ENCODE results near the gene HEATR5B.
"Not testable (repeated sequence)": the region's sequence is repeated elsewhere in the genome, so short reads cannot be mapped to it uniquely, and the experiment has no call there.

The HEATR5B gene

GRCh38 chr2:37013315-37013641, 70.9 kb downstream of the HEATR5B start:
- H3K27ac ChIP-seq: no peak overlapping the region

DNA sequence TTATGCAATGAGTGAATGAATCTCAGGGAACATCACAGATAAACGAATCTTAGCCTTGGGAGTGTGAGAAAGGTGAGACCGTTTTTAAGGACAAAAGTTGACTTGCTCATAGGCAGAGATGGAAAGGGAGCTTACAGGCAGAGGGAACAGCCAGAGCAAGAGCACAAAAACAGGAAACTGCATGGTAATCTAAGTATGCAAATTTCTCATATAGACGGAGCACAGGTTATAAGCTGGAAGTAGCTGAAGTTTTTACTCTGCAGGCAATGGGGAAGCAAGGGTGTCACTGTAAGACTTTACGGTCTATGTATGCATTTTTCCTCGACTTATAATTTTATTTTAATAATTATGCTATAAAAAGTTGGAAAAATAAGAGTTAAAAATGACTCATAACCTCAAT, 73.0 kb downstream of the HEATR5B start:
- Histone ChIP-seq H3K9ac (ENCODE audit: insufficient read length) (no peak overlapping the region), H3K36me3 (ENCODE audit: insufficient read depth, low read length) (peaks cover 12% of the 10 kb centered on the region), H3K4me3 (no peak overlapping the region), H3K27ac (no peak overlapping the region), H3K9me3 (ENCODE audit: low read depth, low read length) (no peaks in the 10 kb centered on the region)
- no peak for TF ChIP-seq FOXP2 (optimal IDR thresholded peaks at IDR 0.05; ENCODE audit: control extremely low read depth, extremely low read length, insufficient read depth)
- no peak for TF ChIP-seq POLR2AphosphoS5 (IDR thresholded peaks at IDR 0.05; ENCODE audit: borderline replicate concordance, low read depth, low read length)
- TF ChIP-seq EZH2 (IDR thresholded peaks at IDR 0.05): no peak
- no peak for DNase-seq (ENCODE audit: low read depth, low spot score)

More at GRCh38 chr2:37013315-37013641, 70.9 kb downstream of the HEATR5B start:
- H3K36me3 ChIP-seq (ENCODE audit: insufficient read depth, low read length): peaks cover 9% of the 10 kb centered on the region
- H3K9ac ChIP-seq (ENCODE audit: insufficient read length): no peak overlapping the region
- no peak for DNase-seq (ENCODE audit: low read depth, low spot score)
- H3K4me3 ChIP-seq: no peak overlapping the region
- no peak for TF ChIP-seq POLR2AphosphoS5 (IDR thresholded peaks at IDR 0.05; ENCODE audit: borderline replicate concordance, low read depth, low read length)
- no peak for TF ChIP-seq FOXP2 (optimal IDR thresholded peaks at IDR 0.05; ENCODE audit: control extremely low read depth, extremely low read length, insufficient read depth)
- no peak for TF ChIP-seq EZH2 (IDR thresholded peaks at IDR 0.05)
- no peaks in the 10 kb centered on the region for H3K9me3 ChIP-seq (ENCODE audit: low read depth, low read length)

GRCh38 chr2:37005118-37005868, 78.9 kb downstream of the HEATR5B start:
- no peak for DNase-seq (ENCODE audit: low read depth, low spot score)
- TF ChIP-seq POLR2AphosphoS5 (IDR thresholded peaks at IDR 0.05; ENCODE audit: borderline replicate concordance, low read depth, low read length) (no peak), EZH2 (IDR thresholded peaks at IDR 0.05) (no peak), FOXP2 (optimal IDR thresholded peaks at IDR 0.05; ENCODE audit: control extremely low read depth, extremely low read length, insufficient read depth) (no peak)
- Histone ChIP-seq H3K9ac (ENCODE audit: insufficient read length) (no peak overlapping the region), H3K4me3 (no peak overlapping the region), H3K9me3 (ENCODE audit: low read depth, low read length) (no peaks in the 10 kb centered on the region), H3K36me3 (ENCODE audit: insufficient read depth, low read length) (peaks cover 15% of the 10 kb centered on the region), H3K27ac (no peak overlapping the region)

DNA sequence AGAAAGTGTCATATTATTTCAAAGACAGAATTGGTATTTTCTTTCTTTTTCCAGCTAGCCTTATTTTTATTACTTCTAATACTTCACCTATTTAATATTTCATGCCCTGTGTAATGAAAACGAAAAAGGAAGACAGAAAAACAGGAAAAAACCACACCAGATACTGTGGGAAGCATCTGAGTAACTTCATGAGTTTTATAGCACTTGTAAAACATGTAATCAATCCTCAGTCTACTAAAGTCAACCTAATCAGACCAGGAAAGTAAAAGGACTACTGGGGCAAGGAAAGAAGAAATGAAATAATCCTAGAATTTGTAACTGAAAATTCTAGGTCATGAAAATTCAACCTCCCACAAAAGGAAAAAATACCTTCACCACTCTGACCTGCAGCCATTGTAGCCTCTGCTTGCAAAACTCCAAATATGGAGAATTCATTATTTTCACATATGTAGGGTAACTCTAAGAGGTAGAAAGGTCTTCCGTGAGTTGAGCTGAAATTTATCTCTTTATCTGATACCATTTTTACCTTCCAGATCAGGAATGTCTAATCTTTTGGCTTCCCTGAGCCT, 83.1 kb downstream of the HEATR5B start:
- TF ChIP-seq EZH2 (IDR thresholded peaks at IDR 0.05) (no peak), FOXP2 (optimal IDR thresholded peaks at IDR 0.05; ENCODE audit: control extremely low read depth, extremely low read length, insufficient read depth) (no peak), POLR2AphosphoS5 (IDR thresholded peaks at IDR 0.05; ENCODE audit: borderline replicate concordance, low read depth, low read length) (no peak)
- Histone ChIP-seq H3K4me3 (no peak overlapping the region), H3K36me3 (ENCODE audit: insufficient read depth, low read length) (peaks cover 29% of the 10 kb centered on the region), H3K9ac (ENCODE audit: insufficient read length) (no peak overlapping the region), H3K27ac (no peak overlapping the region), H3K9me3 (ENCODE audit: low read depth, low read length) (no peaks in the 10 kb centered on the region)
- DNase-seq (ENCODE audit: low read depth, low spot score): no peak

DNA sequence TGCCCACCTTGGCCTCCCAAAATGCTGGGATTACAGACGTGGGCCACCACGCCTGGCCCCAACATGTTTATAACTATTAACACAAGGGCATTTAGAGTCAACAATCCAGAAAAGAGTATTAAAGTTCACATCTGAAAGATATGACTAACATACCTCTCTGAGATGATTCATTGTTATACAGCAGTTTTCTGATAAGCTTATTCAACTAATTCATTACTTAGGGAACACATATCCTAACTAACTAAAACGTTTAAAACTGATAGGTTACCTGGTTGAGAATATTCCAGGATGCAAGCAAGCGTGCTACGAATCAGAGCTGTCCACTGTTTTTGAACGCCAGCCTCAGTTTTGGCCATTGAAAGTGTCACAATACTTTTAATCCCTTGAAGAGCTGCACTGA, 83.9 kb downstream of the HEATR5B start:
- H3K4me3 ChIP-seq: no peak overlapping the region
- no peak for TF ChIP-seq FOXP2 (optimal IDR thresholded peaks at IDR 0.05; ENCODE audit: control extremely low read depth, extremely low read length, insufficient read depth)
- H3K36me3 ChIP-seq (ENCODE audit: insufficient read depth, low read length): peaks cover 26% of the 10 kb centered on the region
- DNase-seq (ENCODE audit: low read depth, low spot score): no peak
- no peak overlapping the region for H3K9ac ChIP-seq (ENCODE audit: insufficient read length)
- H3K27ac ChIP-seq: no peak overlapping the region
- H3K9me3 ChIP-seq (ENCODE audit: low read depth, low read length): no peaks in the 10 kb centered on the region

GRCh38 chr2:36999416-36999815, 84.8 kb downstream of the HEATR5B start:
- peaks cover 21% of the 10 kb centered on the region for H3K36me3 ChIP-seq (ENCODE audit: insufficient read depth, low read length)
- H3K27ac ChIP-seq; H3K9ac ChIP-seq (ENCODE audit: insufficient read length): not testable (repeated sequence)

GRCh38 chr2:36993841-36994620, 90.1 kb downstream of the HEATR5B start:
- Histone ChIP-seq H3K4me3 (no peak overlapping the region), H3K9me3 (ENCODE audit: low read depth, low read length) (no peaks in the 10 kb centered on the region), H3K9ac (ENCODE audit: insufficient read length) (no peak overlapping the region), H3K36me3 (ENCODE audit: insufficient read depth, low read length) (peaks cover 10% of the 10 kb centered on the region), H3K27ac (no peak overlapping the region)
- no peak for DNase-seq (ENCODE audit: low read depth, low spot score)
- TF ChIP-seq FOXP2 (optimal IDR thresholded peaks at IDR 0.05; ENCODE audit: control extremely low read depth, extremely low read length, insufficient read depth) (no peak), POLR2AphosphoS5 (IDR thresholded peaks at IDR 0.05; ENCODE audit: borderline replicate concordance, low read depth, low read length) (no peak), EZH2 (IDR thresholded peaks at IDR 0.05) (no peak)

More at GRCh38 chr2:36999416-36999815, 84.8 kb downstream of the HEATR5B start:
- DNase-seq (ENCODE audit: low read depth, low spot score); H3K4me3 ChIP-seq; H3K9me3 ChIP-seq (ENCODE audit: low read depth, low read length): not testable (repeated sequence)

GRCh38 chr2:36988008-36988407, 96.2 kb downstream of the HEATR5B start:
- no peak overlapping the region for H3K27ac ChIP-seq
- H3K9ac ChIP-seq (ENCODE audit: insufficient read length): no peak overlapping the region
- H3K4me3 ChIP-seq: no peak overlapping the region
- TF ChIP-seq EZH2 (IDR thresholded peaks at IDR 0.05) (no peak), POLR2AphosphoS5 (IDR thresholded peaks at IDR 0.05; ENCODE audit: borderline replicate concordance, low read depth, low read length) (no peak), FOXP2 (optimal IDR thresholded peaks at IDR 0.05; ENCODE audit: control extremely low read depth, extremely low read length, insufficient read depth) (no peak)
- H3K36me3 ChIP-seq (ENCODE audit: insufficient read depth, low read length): no peaks in the 10 kb centered on the region; the same call in 1 of the 2 replicates
- no peak for DNase-seq (ENCODE audit: low read depth, low spot score)
- no peaks in the 10 kb centered on the region for H3K9me3 ChIP-seq (ENCODE audit: low read depth, low read length)

Data from SK-N-MC (cell line).